NT2/D1 (cell line): Measurements from ENCODE around the gene MRPS2.

Experiments
- DNase-seq: peaks from one replicate; pipeline ENCODE4 v3.0.0-alpha.2; 2011; ENCODE audit warnings: low read depth, low spot score
- H3K27me3 ChIP-seq: 2 replicates; pipeline ENCODE4 v1.6.0; 2011; ENCODE audit warnings: mild to moderate bottlenecking; ENCODE audit not compliant: insufficient read length, insufficient read depth
- H3K36me3 ChIP-seq: 2 replicates; pipeline ENCODE4 v1.6.1; 2011; ENCODE audit warnings: mild to moderate bottlenecking, low read length, mixed read lengths; ENCODE audit not compliant: insufficient read depth, insufficient read length
- H3K4me1 ChIP-seq: 2 replicates; pipeline ENCODE4 v1.5.1; 2011; ENCODE audit not compliant: insufficient read depth, insufficient read length
- H3K4me3 ChIP-seq: 2 replicates; pipeline ENCODE4 v1.5.1; 2011; ENCODE audit warnings: low read depth; ENCODE audit not compliant: insufficient read length
- H3K9ac ChIP-seq: 2 replicates; pipeline ENCODE4 v1.6.0; 2011; ENCODE audit warnings: low read depth; ENCODE audit not compliant: insufficient read length
- H3K9me3 ChIP-seq: 2 replicates; pipeline ENCODE4 v1.5.1; 2011; ENCODE audit warnings: mild to moderate bottlenecking, low read length; ENCODE audit not compliant: insufficient read depth
- SUZ12 ChIP-seq: IDR thresholded peaks from 2 replicates; pipeline ENCODE4 v1.6.1; 2011; ENCODE audit not compliant: insufficient read length, insufficient read depth; ENCODE audit errors: extremely low read depth
- YY1 ChIP-seq: IDR thresholded peaks from 2 replicates; pipeline ENCODE4 v1.6.1; 2011; ENCODE audit not compliant: insufficient read length, insufficient read depth
- ZNF274 ChIP-seq: IDR thresholded peaks from 2 replicates; pipeline ENCODE4 v1.6.1; 2011; ENCODE audit warnings: mild to moderate bottlenecking, low read depth, low read length

The MRPS2 gene

DNA sequence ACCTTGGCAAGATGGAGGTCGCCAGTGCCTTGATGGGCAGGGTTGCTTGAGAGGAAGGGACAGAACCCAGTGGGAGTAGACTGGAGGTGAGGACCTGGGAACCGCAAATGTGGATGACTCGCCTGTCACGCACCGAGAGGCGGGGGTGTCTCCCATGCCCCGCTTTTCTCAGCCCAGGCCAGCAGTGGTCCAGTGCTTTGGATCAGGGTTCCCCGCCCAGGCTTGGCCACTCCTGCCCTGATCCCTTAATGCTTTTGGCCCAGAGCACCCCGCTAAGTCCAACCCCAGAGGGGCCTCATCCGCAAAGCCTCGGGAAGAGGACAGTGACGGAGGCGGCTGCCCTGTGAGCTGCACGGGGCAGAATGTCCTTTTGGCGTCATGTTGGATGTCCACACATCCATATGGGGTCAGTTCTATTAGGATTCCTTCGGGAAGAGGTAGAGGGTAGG, 2.4 kb downstream of the MRPS2 start:
- Histone ChIP-seq H3K9ac (no peak overlapping the region), H3K9me3 (no peaks in the 10 kb centered on the region), H3K27me3 (no peaks in the 10 kb centered on the region), H3K4me1 (peaks cover 42% of the 10 kb centered on the region), H3K4me3 (no peak overlapping the region), H3K36me3 (peaks cover 51% of the 10 kb centered on the region)
- TF ChIP-seq SUZ12 (no peak), YY1 (no peak), ZNF274 (no peak)
- no peak for DNase-seq

DNA sequence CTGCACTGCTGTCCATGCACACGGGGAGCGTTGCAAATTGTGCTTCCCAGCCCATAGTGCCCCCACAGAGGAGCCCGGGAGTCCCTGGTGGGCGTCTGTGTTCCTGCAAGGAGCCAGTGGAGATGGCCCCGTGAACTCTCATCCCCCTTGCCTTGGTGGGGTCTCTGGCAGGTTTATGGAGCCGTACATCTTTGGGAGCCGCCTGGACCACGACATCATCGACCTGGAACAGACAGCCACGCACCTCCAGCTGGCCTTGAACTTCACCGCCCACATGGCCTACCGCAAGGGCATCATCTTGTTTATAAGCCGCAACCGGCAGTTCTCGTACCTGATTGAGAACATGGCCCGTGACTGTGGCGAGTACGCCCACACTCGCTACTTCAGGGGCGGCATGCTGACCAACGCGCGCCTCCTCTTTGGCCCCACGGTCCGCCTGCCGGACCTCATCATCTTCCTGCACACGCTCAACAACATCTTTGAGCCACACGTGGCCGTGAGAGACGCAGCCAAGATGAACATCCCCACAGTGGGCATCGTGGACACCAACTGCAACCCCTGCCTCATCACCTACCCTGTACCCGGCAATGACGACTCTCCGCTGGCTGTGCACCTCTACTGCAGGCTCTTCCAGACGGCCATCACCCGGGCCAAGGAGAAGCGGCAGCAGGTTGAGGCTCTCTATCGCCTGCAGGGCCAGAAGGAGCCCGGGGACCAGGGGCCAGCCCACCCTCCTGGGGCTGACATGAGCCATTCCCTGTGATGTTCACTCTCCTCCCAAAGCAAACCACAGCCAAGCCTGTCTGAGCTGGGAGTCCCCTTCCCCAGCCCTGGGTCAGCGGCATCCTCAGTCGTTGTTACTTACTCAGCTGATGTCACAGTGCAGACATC, 3.1 kb downstream of the MRPS2 start:
- Histone ChIP-seq H3K36me3 (peaks cover 51% of the 10 kb centered on the region), H3K9me3 (no peaks in the 10 kb centered on the region), H3K4me3 (no peak overlapping the region), H3K4me1 (peaks cover 42% of the 10 kb centered on the region), H3K9ac (no peak overlapping the region), H3K27me3 (no peaks in the 10 kb centered on the region)
- DNase-seq, result no peak
- TF ChIP-seq SUZ12, result no peak

DNA sequence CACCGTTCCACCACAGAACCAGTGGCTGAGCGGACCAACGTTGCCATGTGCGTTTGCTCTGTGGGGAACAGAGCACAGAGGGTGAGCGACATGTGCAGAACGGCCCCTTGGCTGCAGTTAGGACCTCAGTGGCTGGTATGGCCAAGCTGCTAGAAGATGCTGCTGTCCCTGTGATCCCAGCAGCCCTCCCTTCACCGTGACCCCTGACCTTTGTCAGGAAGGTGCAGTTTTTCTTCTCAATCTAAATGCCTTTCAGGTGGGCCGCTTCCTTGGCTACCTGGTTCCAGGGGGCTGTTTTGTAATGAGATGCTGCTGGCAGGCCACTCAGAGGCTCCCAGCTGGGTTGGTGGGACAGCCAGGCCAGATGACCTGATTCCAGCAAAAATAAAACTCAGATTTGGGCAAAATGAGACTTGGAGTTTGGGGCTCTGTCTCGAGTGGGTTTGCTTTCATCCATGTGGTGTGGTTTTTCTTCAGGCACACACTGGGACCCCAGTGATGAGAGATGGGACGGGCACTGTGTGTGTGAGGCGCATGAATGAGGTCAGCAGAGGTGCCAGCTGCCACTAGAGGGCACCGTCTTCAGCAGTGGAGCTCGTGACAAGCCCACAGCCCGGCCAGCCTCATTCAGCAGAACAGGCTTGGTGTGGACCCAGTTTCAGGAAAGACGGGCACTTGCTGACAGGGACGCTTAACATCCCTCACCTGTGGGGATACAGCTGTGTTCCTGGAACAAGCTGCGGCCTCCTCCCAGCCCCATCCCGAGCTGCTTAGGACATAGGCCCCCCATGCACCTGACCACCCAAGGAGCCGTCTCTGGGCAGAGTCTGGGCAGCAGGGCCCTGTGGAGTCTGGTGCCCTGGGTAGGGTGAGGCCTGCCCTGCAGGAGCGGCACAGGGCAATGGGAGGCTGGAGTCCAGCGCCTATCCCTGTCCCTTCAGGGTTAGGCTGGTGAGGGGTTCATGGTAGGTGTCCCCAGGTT, 4.1 kb downstream of the MRPS2 start:
- Histone ChIP-seq H3K36me3 (peaks cover 51% of the 10 kb centered on the region), H3K9ac (no peak overlapping the region), H3K9me3 (no peaks in the 10 kb centered on the region), H3K27me3 (no peaks in the 10 kb centered on the region), H3K4me3 (no peak overlapping the region), H3K4me1 (peaks cover 36% of the 10 kb centered on the region)
- DNase-seq, result no peak
- no peak for TF ChIP-seq YY1
- TF ChIP-seq SUZ12, result no peak
- TF ChIP-seq ZNF274, result no peak

DNA sequence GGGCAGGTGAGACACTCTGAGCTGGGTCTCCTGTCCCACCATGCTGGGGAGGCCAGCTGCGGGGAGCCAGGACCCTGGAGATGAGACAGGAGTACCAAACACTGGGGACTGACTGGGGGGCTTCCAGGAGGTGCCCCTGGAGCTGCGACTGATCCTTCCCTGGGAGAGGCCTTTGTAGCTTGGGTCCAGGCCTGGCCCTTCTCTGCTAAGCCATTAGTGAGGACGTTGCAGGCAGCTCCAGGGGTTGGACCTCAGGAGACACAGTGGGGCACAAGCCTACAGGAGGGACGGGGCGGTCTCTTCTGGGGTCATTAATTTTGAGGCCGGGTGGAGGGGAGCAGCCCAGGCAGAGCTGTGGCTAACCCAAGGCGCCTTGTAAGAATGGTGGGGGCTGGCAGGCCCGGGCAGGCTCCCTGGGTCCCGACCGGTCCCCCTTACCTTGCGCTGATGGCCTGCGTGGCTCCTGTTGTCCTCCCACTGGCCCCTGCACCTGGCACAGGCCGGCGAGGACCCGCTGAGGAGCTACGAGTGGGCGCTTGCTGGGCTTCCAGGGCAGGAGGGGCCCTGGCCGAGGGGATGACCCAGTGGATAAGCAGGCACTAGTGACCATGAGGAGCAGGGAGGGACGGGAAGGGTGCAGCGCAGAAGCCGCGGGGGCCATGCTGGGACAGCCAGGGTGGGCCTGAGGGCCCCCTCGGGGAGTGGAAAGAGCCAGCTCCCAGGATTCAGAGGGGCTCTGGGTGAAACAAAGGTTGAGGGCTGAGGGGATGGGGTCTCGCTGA, 5.1 kb downstream of the MRPS2 start:
- TF ChIP-seq YY1 (no peak), ZNF274 (no peak), SUZ12 (no peak)
- H3K9me3 ChIP-seq, result no peaks in the 10 kb centered on the region
- H3K4me1 ChIP-seq, result peaks cover 36% of the 10 kb centered on the region
- H3K9ac ChIP-seq, result peak overlapping the region; percentile 44
- H3K27me3 ChIP-seq, result no peaks in the 10 kb centered on the region
- H3K4me3 ChIP-seq, result no peak overlapping the region
- no peak for DNase-seq
- peaks cover 51% of the 10 kb centered on the region for H3K36me3 ChIP-seq

DNA sequence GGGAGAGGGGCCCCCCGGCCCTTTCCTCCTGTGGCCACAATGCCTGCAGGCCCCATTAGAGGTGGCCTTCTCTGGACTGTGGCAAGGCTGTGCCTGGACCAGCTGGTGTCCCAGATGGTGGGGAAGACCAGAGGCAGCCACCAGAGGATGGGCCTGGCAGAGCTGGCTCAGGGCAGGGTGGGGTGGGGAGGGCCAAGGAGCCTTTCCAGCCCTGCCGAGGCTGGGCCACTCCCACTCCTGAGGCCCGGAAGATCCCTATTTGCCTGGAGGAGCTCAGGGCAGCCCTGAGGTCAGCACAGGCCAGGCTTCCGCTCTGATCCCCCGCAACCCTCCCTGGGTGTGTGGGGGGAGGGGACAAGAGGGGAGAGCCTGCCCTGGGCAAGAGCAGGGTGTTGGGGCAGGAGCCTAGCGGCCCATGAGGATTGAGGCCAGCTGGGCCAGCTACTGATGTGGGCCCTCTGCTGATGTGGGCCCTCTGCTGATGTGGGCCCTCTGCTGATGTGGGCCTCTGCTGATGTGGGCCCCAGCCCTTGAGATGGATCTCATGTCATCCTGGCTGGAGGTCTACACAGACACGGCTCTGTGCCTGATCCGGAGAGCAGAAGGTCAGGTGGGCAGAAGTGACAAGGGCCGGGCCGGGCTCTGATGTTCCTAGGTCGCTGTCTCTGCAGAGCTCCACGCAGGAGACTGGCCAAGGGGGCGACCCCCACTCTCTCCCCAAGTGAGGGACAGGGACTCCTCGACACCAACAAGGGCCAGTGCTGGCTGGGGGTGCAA, 6.0 kb downstream of the MRPS2 start:
- no peak for DNase-seq
- H3K9ac ChIP-seq, result peak overlapping the region; percentile 44

DNA sequence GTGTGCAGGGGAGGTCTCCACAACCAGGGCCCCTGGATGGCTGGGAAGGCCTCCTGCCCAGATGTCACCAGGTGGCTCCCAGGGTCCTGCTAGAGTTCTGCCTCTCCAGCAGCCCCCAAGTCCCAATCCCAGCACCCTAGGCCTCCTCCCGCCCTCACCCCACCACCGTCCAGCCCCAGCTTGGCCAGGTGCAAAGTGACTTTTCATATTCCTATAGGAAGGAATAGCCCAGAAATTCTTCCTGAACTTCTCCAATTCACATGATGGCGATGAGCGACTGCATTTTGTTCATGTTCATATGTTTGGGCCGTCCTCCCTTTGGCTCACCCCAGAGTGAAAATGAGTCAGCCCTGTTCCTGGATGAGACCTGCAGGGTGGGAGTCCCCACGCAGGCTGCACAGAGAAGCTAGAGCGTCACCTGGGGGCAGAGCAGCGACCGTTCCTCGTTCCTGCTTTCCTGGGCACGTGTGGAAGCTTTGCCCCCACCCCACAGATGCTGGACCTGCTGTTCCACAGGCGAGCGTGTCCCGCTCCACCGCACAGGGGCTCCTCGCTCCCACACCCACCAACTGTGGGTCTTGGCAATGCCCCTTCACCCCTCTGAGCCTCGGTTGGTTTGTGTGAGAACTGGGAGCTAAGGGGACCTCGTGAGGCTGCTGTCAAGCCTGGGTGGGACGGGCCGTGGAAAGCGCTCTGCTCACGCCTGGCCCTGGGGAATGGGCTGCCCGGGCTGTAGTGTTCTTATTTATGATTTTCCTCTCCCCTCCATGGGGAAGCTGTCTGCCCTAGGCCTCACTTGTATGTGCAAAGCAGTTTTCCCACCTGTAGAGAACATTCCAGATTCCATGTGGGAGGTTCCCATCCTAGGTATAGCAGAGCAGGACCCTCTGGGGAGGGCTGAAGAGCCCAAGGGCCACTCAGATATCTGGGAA, 6.9 kb downstream of the MRPS2 start:
- no peak overlapping the region for H3K4me3 ChIP-seq
- H3K9me3 ChIP-seq, result no peaks in the 10 kb centered on the region
- DNase-seq, result no peak
- H3K36me3 ChIP-seq, result peaks cover 37% of the 10 kb centered on the region
- TF ChIP-seq ZNF274, result no peak
- no peak for TF ChIP-seq SUZ12
- H3K9ac ChIP-seq, result no peak overlapping the region
- peaks cover 27% of the 10 kb centered on the region for H3K4me1 ChIP-seq
- no peaks in the 10 kb centered on the region for H3K27me3 ChIP-seq

More for the DNA sequence above, 6.0 kb downstream of the MRPS2 start:
- Histone ChIP-seq H3K4me3 (no peak overlapping the region), H3K27me3 (no peaks in the 10 kb centered on the region), H3K9me3 (no peaks in the 10 kb centered on the region), H3K4me1 (peaks cover 33% of the 10 kb centered on the region), H3K36me3 (peaks cover 46% of the 10 kb centered on the region)
- no peak for TF ChIP-seq YY1
- no peak for TF ChIP-seq SUZ12
- TF ChIP-seq ZNF274, result no peak
